Activated CD4-positive, CD25-positive, alpha-beta regulatory T cell treated with anti-CD3 and anti-CD28 coated beads, Interleukin-2, amount 50 U/mL, for 24 hours (primary cell): ENCODE results near the gene ARSA.
"Not testable (repeated sequence)": the region's sequence is repeated elsewhere in the genome, so short reads cannot be mapped to it uniquely, and the experiment has no call there.

Source experiments
- ATAC-seq, 2 donors: fragments of 150-1000 bp; cut with Tn5 transposase; one replicate each; pipeline ENCODE4 v1.10.0; 2021; ENCODE audit warnings: mild to moderate bottlenecking in 1 of 2, moderate library complexity in 1 of 2

The ARSA gene

DNA sequence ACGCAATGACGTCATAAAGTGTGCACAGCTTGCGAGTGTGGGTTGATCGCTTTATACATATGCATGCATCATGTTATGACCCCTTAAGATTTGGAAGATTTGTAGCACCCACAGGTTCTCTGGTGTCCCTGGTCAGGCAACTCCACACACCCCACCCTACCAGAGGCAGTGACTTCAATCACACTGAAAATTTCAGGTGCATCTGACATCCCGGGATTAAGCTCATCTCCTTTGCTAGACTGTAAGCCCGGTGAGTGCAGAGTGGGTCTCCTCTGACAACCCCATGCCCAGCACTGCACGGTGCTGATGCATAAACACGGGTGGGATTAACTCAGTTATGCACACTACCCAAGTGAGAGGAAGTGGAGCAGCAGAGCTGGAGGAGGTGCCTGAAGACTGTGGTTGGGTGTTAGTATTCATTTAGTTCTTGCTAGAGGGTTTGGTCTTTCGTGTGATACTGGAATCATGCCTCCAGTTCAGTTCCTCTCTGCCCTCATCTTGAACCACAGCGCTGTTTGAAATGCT is 6.5 kb downstream of the ARSA start:
- ATAC-seq, result peak; percentile 73 to 75

DNA sequence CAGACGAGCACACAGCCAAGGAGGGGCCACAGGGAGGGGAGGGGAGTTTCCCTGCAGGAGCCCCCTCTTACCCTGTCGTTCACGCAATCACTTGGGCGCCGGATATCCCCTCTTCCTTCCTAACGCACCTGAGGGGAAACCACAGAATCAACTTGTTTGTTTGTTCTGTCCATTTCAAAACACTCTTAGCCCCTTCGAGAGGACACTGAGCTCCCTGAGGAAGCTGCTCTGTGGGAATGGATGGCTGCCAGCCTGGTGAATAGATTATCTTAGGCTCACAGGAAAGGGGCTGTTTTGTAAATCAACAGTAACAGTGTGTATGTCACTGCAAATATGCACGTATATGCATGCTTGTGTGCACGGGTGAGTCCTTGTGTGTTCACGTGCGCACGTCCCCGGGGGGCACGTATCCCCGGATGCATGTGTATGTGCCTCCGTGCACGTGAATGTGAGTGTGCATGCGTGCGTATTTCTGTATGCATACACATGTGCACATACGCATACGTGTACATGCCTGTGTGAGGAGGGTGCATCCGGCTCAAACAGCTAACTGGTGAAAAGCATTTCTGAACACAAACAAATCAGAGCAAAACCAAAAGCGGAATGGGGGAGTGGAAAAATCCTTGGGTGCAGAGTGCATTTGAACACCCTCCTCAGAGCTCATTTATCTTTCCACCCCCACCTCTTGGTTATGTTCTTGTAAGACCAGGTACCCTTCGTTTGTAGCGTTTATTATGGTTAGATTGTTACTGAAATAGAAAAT is 7.2 kb downstream of the ARSA start:
- peak; percentile 63 to 70 for ATAC-seq

DNA sequence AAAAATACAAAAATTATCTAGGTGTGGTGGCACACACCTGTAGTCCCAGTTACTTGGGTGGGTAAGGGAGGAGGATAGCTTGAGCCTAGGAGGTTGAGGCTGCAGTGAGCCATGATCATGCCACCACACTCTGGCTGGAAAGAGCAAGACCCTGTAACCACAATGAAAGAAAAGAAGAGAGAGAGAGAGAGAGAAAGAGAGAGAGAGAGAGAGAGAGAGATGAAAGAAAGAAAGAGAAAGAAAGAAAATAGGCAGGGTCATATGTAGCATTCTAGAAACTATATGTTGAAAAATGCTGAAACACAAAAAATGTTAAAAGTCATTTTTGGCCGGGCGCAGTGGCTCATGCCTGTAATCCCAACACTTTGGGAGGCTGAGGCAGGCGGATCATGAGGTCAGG is 13.7 kb downstream of the ARSA start:
- not testable (repeated sequence) for ATAC-seq

DNA sequence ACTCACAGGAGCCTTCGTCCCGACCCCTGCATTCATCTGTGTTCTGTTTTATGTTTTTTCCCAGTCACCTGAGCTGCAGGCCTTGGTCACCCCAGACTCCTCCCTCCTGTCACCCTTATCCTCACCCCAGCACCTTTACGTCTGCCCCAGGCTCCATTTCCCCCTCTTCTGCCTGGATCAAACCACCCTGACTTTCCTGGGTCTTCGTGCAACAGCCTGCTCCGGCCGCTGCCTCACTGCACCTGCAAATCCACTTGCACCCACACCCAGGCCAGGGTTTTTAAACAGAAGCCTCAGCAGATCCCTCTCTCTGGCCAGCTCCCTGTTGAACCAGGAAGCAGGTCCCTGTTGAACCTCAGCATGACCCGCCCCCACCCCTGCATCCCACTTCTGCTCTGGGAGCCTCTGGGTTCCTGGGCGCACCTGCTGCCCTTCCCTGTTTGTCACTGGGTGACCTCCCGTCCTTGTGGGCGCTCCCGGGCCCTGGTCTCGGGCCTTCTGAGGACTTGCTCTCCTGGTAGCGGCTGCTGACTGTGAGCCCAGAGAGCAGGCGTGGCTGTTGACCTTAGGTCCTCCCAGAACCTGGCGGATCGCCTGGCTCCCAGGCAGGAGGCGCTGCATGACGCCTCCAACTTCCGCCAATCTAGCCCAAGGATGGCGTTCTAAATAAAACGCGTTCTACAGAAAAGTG is 14.5 kb downstream of the ARSA start:
- ATAC-seq, result no peak

DNA sequence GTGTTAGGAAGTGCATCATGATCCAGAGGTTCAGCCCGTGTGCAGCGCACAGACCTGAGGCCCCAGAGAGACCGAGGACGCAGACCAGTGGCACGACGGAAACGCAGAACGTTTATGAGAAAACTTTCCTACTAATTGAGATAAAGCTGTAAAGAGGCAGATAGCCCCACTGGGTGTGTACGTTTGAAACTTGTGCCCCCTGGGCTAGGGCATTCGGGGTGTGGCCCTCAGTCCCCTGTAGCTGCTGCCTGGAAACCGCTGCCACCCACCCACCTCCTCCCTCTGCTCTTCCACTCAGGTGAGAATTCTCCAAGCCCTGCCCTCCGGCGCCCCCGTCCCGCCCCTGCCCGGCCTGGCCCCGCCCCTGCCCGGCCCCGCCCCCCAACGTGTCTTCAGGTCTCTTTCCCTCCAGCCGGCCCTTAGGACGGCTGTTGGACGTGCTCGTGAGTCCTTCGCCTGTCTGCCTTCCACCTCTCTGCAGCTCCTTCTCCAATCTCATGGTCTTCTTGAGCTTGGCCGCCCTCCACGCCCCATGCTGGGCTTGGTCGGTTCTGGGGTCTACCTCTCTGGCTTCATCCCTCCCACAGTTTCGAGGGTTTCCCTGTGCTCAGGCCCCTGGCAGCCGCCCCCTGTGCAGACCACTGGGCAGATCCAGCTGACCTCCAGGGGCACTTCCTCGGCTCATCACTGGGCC is 15.3 kb downstream of the ARSA start:
- ATAC-seq, result peak in 1 of 2 donors; percentile 43

DNA sequence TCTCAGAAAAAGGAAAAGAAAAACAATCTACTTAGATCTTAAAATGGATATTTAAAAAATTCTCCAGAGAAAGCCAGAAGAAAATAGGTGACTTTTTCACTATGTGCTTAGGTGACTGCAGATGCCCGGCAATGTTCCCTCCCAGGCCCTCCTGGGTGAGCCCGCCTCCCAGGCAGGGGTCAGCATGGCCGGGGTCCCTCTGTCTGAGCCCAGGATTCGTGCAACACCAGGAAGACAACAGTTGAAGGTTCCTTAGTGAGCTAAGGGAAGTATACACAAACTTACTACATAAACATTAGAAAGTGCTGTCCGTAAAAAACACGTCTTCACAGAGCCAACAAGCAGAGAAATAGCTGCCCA is 15.8 kb downstream of the ARSA start:
- no peak for ATAC-seq

DNA sequence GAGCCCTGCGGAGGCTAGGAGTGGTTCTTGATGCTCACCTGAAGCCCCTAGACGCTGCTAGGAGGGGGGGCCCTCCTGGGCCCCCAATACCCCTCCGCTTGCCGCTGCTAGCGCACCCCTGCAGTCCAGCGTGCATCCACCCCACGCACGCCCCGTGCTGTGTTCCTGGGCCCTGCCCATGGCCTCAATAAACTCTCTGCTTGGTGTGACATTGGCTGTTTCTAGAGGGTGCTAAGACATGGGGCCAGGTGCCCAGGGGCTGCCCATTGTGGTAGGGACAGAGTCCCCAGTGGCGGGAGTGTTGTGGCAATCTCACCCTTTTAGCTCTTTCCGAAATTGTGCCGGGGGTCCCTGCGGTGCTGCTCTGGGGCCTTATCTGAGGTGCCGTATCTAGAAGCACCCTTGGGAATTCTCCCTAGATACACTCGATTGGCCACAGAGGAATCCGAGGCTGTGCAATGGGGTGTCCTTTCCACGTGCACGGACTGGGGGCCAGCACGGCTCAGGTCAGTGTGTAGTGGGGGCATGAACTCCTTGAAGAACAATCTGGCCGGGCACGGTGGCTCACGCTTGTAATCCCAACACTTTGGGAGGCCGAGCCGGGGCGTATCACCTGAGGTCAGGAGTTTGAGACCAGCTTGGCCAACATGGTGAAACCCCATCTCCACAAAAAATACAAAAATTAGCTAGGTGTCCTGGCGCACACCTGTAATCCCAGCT is 16.5 kb downstream of the ARSA start:
- no peak for ATAC-seq

DNA sequence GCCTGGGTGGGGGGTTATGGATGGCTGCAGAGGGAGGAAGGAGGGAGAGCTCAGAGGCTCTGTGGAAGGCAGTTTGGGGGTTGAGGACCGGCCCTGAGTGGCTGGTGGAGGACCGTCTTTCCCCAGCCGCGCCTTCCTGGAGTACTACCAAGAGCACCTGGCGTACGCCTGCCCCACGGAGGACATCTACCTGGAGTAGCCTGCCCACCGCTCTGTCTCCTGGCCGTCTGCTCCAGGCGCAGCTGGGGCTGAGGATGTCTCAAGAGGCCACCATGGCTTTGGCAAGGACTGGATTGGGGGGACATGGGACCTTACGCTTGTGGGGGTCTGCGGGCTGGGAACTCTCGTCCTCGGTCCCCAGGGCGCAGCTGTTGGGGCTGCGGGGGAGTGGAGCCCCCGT is 17.4 kb downstream of the ARSA start:
- no peak for ATAC-seq

DNA sequence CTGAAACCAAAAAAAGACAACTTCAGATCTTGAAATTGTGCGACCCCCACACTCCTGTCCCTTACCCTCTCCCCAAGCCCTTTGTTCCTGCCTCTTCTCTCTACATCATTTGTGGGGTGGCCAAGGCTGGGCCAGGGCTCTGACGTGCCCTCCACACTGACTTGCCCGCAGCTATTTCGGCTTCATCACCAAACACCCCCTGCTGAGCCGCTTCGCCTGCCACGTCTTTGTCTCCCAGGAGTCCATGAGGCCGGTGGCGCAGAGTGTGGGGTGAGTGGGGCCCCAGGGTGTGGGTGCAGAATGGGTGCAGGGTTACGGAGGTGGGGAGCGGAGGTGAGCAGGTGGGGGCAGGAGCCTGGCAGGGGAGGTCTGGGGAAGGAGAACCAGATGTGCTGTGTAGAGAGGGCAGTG is 17.9 kb downstream of the ARSA start:
- ATAC-seq, result no peak

DNA sequence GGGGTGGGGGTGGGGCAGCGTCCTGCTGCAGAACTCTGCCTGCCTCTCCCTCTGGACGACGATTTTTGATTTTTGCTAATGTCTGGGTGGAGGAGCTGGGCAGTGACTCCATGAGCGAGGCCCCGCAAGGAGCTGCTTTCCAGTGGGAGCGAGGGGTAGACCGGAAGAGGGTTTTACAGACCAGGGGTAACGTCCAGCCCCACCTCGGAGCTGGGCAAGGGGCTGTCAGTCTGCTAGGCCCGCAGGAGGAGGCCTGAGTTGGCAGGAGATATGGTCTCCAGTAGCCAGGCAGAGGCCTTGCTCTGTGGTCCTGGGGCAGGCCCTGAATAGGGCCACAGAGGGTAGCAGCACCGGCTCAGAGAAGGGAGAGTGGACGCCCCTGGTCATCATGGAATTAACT is 18.4 kb downstream of the ARSA start:
- no peak for ATAC-seq

DNA sequence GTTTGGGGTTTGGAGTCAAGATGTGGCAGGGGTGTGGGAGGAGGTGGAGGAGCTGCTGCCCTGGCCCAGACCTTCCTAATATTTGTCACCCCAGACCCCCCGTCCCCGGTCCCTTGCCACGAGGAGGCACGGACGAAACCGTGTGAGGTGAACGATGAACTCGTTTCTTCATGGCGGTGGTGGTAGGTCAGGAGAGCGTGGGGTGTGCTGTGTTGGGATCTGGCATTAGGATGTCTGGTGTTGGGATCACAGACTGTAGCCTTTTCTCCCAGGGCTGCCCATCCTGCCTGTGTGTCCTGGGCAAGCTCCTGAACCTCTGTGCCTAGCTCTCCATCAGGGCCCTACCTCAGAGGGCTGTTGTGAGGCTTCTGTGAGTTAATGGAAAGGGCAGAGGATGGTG is 19.0 kb downstream of the ARSA start:
- ATAC-seq, result no peak

DNA sequence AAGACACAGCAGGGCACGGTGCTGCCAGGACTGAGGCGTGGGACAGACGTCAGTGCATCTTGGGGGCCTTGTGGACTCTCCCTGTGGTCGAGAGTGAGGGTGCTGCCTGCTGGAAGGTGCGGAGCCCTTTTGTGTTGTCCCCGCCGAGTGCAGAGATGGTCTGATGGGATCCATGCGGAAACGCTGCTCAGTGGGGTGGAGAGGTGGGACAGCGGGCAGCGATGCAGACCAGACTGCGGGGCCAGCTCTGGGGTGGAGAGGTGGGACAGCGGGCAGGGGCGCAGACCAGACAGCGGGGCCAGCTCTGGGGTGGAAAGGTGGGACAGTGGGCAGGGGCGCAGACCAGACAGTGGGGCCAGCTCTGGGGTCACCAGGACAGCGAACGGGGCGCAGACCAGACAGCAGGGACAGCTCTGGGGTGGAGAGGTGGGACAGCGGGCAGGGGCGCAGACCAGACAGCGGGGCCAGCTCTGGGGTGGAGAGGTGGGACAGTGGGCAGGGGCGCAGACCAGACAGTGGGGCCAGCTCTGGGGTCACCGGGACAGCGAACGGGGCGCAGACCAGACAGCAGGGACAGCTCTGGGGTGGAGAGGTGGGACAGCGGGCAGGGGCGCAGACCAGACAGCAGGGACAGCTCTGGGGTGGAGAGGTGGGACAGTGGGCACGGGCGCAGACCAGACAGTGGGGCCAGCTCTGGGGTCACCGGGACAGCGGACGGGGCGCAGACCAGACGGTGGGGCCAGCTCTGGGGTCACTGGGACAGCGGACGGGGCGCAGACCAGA is 19.7 kb downstream of the ARSA start:
- not testable (repeated sequence) for ATAC-seq

DNA sequence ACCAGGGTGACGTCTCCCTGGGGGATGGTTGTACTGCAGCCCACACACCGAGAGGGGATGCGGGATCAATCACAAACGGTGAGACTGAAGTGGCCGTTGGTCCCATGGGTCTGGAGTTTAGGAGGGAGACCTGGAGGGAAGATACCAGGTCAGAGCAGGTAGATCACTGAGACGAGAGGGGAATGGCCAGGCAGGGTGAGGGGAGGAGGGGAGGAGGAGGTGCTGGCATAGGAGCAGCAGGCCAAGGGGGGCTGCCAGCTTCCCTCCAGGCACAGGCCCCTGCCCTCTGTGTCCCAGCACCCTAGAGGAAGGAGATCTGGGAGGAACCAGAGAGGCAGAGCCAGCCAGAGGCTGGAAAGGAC is 20.3 kb downstream of the ARSA start:
- ATAC-seq, result no peak

DNA sequence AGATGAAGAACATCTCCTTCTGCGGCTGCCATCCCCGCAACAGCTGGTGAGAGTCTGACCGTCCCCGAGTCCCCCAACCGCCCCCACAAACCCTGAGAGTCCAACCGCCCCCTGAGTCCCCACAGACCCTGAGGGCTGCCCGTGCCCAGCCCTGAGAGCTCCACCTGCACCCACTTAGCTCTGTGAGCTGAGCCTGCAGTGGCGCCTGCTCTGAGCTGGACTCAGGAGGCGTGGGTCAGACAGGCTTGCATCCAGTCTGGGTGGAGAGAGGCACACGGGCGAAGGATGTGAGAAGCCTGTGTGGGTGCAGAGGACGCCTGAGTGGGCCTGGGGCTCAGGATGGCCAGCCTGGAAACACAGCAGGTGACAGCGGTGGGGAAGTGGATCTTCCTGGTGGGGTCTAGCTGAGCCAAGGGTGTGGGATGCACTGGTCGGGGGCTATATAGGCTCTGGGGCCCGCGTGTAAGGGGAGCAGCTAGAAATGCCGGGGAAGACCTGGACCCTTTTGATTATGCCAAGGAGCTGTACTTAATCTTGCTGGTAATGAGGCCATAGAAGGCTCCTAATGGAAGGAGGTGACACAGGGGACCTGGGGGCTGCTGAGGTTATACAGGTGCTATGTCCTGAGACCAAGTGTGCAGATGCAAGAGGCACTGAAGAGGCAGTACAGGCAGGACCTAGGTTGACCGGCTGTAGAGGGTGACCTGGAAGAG is 20.9 kb downstream of the ARSA start:
- ATAC-seq, result no peak

DNA sequence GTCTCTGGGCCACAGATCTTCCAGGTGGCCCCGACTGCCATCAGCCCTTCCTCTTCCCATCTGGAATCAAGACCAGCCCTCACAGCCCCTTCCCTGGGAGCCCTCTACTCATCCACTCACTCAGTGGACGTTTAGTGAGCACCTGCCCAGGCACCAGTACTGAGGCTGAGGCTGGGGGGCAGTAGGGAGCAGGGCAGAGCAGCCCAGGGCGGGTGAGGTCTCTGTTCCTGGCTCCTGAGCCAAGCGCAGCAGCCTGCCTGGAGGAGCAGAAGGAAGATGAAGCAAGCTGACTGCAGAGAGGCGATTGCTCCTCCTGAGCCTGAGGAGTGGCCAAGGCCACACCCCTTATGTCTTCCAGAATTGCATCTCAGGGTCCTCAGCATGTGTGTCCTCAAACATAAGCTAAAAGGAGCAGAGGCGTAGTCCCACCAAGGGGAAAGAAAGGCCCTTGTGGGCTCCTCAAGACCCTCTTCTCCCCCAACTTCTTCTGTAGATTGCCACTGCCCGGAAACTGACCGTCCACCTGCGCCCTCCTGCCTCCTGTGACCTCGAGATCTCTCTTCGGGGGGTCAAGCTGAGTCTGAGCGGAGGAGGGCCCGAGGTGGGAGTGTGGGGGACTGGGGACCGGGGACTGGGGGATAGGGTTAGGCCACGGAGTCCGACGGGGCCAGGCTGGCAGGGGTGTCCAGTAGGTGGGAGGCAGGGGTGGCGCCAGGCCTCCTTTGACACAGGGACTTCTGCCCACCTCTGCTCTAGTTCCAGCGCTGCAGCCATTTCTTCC is 21.6 kb downstream of the ARSA start:
- no peak for ATAC-seq

DNA sequence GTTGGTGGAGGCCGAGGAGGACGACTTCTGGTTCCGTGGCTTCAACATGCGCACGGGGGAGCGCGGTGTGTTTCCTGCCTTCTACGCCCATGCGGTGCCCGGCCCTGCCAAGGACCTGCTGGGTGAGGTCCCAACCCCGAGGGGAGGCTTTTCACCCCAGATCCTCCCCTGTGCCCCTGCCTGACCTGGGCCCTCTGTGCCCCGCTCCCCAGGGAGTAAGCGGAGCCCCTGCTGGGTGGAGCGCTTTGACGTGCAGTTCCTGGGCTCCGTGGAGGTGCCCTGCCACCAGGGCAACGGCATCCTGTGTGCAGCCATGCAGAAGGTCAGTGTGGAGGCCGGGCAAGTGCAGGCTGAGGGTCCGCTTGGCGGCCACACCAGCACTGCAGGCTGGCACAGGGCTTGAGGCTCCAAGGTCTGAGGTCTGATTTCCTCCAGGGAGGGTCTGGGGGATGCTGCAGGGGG is 22.3 kb downstream of the ARSA start:
- ATAC-seq, result no peak

DNA sequence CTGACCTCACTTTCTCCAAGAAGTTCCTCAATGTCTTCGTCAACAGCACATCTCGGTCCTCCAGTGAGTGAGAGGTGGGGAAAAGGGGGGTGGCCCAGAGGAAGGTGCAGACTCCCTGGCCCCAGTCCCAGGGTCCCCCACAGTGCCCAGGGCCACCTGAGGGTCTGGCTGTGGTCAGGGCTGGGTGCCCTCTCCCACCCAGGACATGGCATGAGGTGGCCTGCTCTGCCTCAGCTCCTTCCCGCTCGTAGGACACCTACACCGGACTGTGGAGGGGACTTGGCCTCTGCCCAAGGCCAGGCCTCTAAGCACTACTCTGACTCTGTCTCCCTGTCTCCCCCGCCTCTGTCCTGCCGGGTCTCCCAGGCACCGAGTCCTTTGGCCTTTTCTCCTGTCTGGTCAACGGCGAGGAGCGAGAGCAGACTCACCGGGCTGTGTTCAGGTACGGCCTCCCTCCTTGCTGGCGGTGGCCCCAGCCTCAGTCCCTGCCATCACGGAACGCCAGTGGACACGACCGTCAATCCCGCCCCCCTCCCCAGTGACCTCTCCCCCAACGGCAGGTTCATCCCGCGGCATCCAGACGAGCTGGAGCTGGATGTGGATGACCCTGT is 22.8 kb downstream of the ARSA start:
- no peak for ATAC-seq

DNA sequence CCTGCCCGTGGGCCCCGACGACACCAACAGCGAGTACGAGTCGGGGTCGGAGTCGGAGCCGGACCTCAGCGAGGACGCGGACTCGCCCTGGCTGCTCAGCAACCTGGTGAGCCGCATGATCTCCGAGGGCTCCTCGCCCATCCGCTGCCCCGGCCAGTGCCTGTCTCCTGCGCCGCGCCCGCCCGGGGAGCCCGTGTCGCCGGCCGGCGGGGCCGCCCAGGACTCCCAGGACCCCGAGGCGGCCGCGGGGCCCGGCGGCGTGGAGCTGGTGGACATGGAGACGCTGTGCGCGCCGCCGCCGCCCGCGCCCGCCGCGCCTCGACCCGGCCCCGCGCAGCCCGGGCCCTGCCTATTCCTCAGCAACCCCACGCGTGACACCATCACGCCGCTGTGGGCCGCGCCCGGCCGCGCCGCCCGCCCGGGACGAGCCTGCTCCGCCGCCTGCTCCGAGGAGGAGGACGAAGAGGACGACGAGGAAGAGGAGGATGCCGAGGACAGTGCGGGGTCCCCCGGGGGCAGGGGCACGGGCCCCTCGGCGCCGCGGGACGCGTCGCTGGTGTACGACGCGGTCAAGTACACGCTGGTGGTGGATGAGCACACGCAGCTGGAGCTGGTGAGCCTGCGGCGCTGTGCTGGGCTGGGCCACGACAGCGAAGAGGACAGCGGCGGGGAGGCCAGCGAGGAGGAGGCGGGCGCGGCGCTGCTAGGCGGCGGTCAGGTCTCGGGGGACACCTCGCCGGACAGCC is 23.5 kb downstream of the ARSA start:
- no peak for ATAC-seq

DNA sequence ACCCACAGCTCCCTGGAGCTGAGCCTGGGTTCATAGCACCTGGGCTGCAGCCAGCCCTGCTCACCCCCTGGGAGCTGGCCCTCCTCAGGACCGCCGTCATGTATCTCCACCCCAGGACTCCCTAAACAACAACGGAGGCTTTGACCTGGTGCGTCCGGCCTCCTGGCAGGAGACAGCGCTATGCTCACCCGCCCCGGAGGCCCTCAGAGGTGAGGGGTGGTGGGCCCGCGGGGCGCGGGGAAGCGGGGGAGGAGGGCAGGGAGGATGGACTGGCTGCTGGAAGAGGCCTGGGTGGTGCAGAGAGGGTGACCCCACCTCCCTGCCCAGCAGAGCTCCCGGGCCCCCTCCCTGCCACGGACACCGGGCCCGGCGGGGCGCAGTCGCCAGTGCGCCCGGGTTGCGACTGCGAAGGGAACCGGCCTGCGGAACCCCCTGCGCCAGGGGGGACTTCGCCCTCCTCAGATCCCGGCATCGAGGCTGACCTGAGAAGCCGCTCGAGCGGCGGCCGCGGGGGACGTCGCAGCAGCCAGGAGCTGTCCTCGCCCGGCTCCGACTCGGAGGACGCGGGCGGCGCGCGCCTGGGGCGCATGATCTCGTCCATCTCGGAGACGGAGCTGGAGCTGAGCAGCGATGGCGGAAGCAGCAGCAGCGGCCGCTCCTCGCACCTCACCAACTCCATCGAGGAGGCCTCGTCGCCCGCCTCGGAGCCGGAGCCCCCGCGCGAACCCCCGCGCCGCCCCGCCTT is 24.3 kb downstream of the ARSA start:
- no peak for ATAC-seq
